ENCODE data around the gene SGCG. TPM values are rescaled to one million over a fixed set of nuclear protein-coding genes. Genes with fewer than 3 reads are reported as not detected.

SGCG gene
- total and polyA plus RNA-seq, 2 of the 4 experiments (the other 2 are of a cell fraction) = under 0.01 TPM; not detected in 1

- no peak overlapping the region for H3K9ac ChIP-seq (ENCODE audit: low read depth, low read length)
- H2BK15ac ChIP-seq (ENCODE audit: low read depth, low read length) = no peak overlapping the region
- ChIA-PET POLR2A (ENCODE audit: unreplicated experiment) (no interaction called here), CTCF (interaction anchor here (0.7 kb wide), 1 partner anchor 1255 kb away, joined by 4 read pairs; no protein-coding TSS in a partner anchor)
- no peak overlapping the region for H2AK5ac ChIP-seq (ENCODE audit: low read depth, low read length)
- no peaks in the 10 kb centered on the region for H3K36me3 ChIP-seq (ENCODE audit: control insufficient read depth, insufficient read depth, low read length)
- dilution Hi-C loops (cut with HindIII; ENCODE audit: low sequenced_read_pairs, unreplicated experiment) (no loop called here), intact Hi-C loops (cut with micrococcal nuclease) (no loop called here), in situ Hi-C loops (cut with MboI; ENCODE audit: low sequenced_read_pairs) (no loop called here)
- no peak overlapping the region for H2AFZ ChIP-seq (replicated peaks; ENCODE audit: low read length, poor library complexity)
- H4K8ac ChIP-seq (ENCODE audit: low read depth in 2 of 2, low read length in 2 of 2) = no peak overlapping the region
- peaks cover 1% of the 10 kb centered on the region for H3K27me3 ChIP-seq (ENCODE audit: control insufficient read depth, insufficient read depth, low read length)
- H3K4me1 ChIP-seq (ENCODE audit: control insufficient read depth, insufficient read depth, low read length) = no peaks in the 10 kb centered on the region
- H2BK120ac ChIP-seq (ENCODE audit: low read depth, low read length) = no peak overlapping the region
- H3K9me1 ChIP-seq (ENCODE audit: insufficient read depth, low read length) = no peaks in the 10 kb centered on the region; the same call in 1 of the 2 replicates
- no peak overlapping the region for H2BK5ac ChIP-seq (ENCODE audit: low read depth, low read length, poor library complexity, severe bottlenecking)
- DNase-seq (no peak), ATAC-seq (ENCODE audit: low read depth) (no peak)
- H3K4ac ChIP-seq (ENCODE audit: low read depth, low read length) = no peak overlapping the region
- no peak overlapping the region for H2AK9ac ChIP-seq (replicated peaks; ENCODE audit: low read depth, low read length, poor library complexity)
- no peak overlapping the region for H3K27ac ChIP-seq (ENCODE audit: insufficient read depth, low read length)
- no peak overlapping the region for H3K56ac ChIP-seq (ENCODE audit: extremely low read depth, insufficient read depth, low read length)
- H3K4me3 ChIP-seq (ENCODE audit: insufficient read depth, low read depth, low read length) = no peak overlapping the region
- BruUV-seq (replicated peaks) = no TSS peak
- no peaks in the 10 kb centered on the region for H3K9me3 ChIP-seq (ENCODE audit: control insufficient read depth, insufficient read depth, low read length)
- TF ChIP-seq CEBPB (IDR thresholded peaks at IDR 0.05; ENCODE audit: low read depth, low read length) (no peak), MAFK (IDR thresholded peaks at IDR 0.05; ENCODE audit: low read depth, low read length) (no peak), CTCF (conservative IDR thresholded peaks at IDR 0.05; ENCODE audit: low read depth, low read length) (no peak), SMC3 (IDR thresholded peaks at IDR 0.05; ENCODE audit: low read depth, low read length) (no peak)
- WGBS, 2 experiments (ENCODE audit: extremely low coverage in 2 of 2, insufficient read length in 1 of 2) = 75% methylated on average over 4 of the region's 7 CpGs; no CpG with 5 or more reads in 1 of the 2 experiments
- H3K79me1 ChIP-seq (ENCODE audit: low read depth in 1 of 2, low read length in 2 of 2) = no peaks in the 10 kb centered on the region
- H4K20me1 ChIP-seq (ENCODE audit: insufficient read depth, low read length) = no peaks in the 10 kb centered on the region
- no peak overlapping the region for H4K91ac ChIP-seq (ENCODE audit: insufficient read depth, low read depth, low read length)
- H3K4me2 ChIP-seq (ENCODE audit: low read depth, low read length) = no peak overlapping the region
- H4K5ac ChIP-seq (ENCODE audit: low read depth, low read length) = no peak overlapping the region
- H3K14ac ChIP-seq (replicated peaks; ENCODE audit: low read depth, low read length) = no peak overlapping the region
- no peak overlapping the region for H3K18ac ChIP-seq (ENCODE audit: low read depth, low read length)
- no peak overlapping the region for H3K23ac ChIP-seq (ENCODE audit: low read depth, low read length)
- no peak overlapping the region for H2BK20ac ChIP-seq (ENCODE audit: low read depth, low read length)
Observed at GRCh38 chr13:23288995-23289394, 108.2 kb downstream of the SGCG start.
